ENCODE data around the gene SERF2.

GRCh38 chr15:43828061-43828657, 36.0 kb downstream of the SERF2 start:
- TF ChIP-seq GATA2 (IDR thresholded peaks at IDR 0.05; ENCODE audit: low read depth, low read length), result no peak
- no peak for TF ChIP-seq GATA3 (IDR thresholded peaks at IDR 0.05; ENCODE audit: low read depth, low read length)

All from SH-SY5Y (cell line).